Astrocyte (in vitro differentiated cells and primary cell): ENCODE data around the gene OXER1. TPM values are rescaled to one million over a fixed set of nuclear protein-coding genes. Genes with fewer than 3 reads are reported as not detected.

Source experiments
- DNase-seq: peaks from one replicate; pipeline ENCODE4 v3.0.0-alpha.2; 2010; ENCODE audit warnings: low read depth
- FAIRE-seq: peaks from 2 replicates; lab custom pipeline; 2011; peaks lifted over from hg19 to GRCh38; lab: Jason Lieb, UNC
- H2AFZ ChIP-seq: 2 replicates; pipeline ENCODE4 v1.6.0; 2012; ENCODE audit warnings: low read depth, low read length, inconsistent platforms
- H3K27ac ChIP-seq: 2 replicates; pipeline ENCODE4 v1.5.1; 2011; ENCODE audit warnings: low read depth, low read length, inconsistent platforms
- H3K27me3 ChIP-seq: 2 replicates; pipeline ENCODE4 v1.6.0; 2011; ENCODE audit warnings: low read length, inconsistent platforms; ENCODE audit not compliant: insufficient read depth
- H3K36me3 ChIP-seq: 2 replicates; pipeline ENCODE4 v1.5.1; 2011; ENCODE audit warnings: low read length, inconsistent platforms; ENCODE audit not compliant: insufficient read depth
- H3K4me1 ChIP-seq: 2 replicates; pipeline ENCODE4 v1.5.1; 2011; ENCODE audit warnings: low read length, inconsistent platforms; ENCODE audit not compliant: insufficient read depth
- H3K4me2 ChIP-seq: 2 replicates; pipeline ENCODE4 v1.6.0; 2012; ENCODE audit warnings: low read length, inconsistent platforms
- H3K4me3 ChIP-seq: 2 replicates; pipeline ENCODE4 v1.5.1; 2011; ENCODE audit warnings: low read depth, mild to moderate bottlenecking, low read length, inconsistent platforms; ENCODE audit not compliant: insufficient read depth
- H3K79me2 ChIP-seq: 2 replicates; pipeline ENCODE4 v1.6.0; 2012; ENCODE audit warnings: mild to moderate bottlenecking, low read length, inconsistent platforms; ENCODE audit not compliant: insufficient read depth
- H3K9ac ChIP-seq: 2 replicates; pipeline ENCODE4 v1.6.0; 2012; ENCODE audit warnings: mild to moderate bottlenecking, low read length, inconsistent platforms
- H3K9me3 ChIP-seq: 2 replicates; pipeline ENCODE4 v1.5.1; 2012; ENCODE audit warnings: low read depth, mild to moderate bottlenecking, low read length, inconsistent platforms; ENCODE audit not compliant: insufficient read depth
- H4K20me1 ChIP-seq: 2 replicates; pipeline ENCODE4 v1.6.0; 2012; ENCODE audit warnings: low read length, inconsistent platforms; ENCODE audit not compliant: insufficient read depth
- H3K27ac Mint-ChIP-seq: one replicate; pipeline ENCODE4 v1.8.0; 2021; ENCODE audit warnings: mild to moderate bottlenecking, mixed read lengths; ENCODE audit not compliant: unreplicated experiment
- H3K27me3 Mint-ChIP-seq: one replicate; pipeline ENCODE4 v1.8.0; 2021; ENCODE audit warnings: low read depth, mixed read lengths; ENCODE audit not compliant: unreplicated experiment
- H3K36me3 Mint-ChIP-seq: one replicate; pipeline ENCODE4 v1.8.0; 2021; ENCODE audit warnings: low read depth, mixed read lengths; ENCODE audit not compliant: unreplicated experiment
- H3K4me1 Mint-ChIP-seq: one replicate; pipeline ENCODE4 v1.8.0; 2021; ENCODE audit warnings: low read depth, mixed read lengths; ENCODE audit not compliant: unreplicated experiment
- H3K4me3 Mint-ChIP-seq: one replicate; pipeline ENCODE4 v1.8.0; 2021; ENCODE audit warnings: mild to moderate bottlenecking, moderate library complexity, mixed read lengths; ENCODE audit not compliant: unreplicated experiment
- H3K9me3 Mint-ChIP-seq: one replicate; pipeline ENCODE4 v1.8.0; 2021; ENCODE audit warnings: mild to moderate bottlenecking, mixed read lengths; ENCODE audit not compliant: unreplicated experiment
- CTCF ChIP-seq: IDR thresholded peaks from 2 replicates; pipeline ENCODE4 v1.5.1; 2011; ENCODE audit warnings: low read depth, mild to moderate bottlenecking, inconsistent platforms, low read length, moderate library complexity; ENCODE audit not compliant: insufficient read depth
- EZH2 ChIP-seq: IDR thresholded peaks from 2 replicates; pipeline ENCODE4 v1.6.1; 2012; ENCODE audit warnings: mild to moderate bottlenecking, low read length, inconsistent platforms; ENCODE audit not compliant: insufficient read depth
- total RNA-seq: library from RNA; stranded (reverse); gene quantifications from 2 replicates; pipeline ENCODE4 v1.2.1, GENCODE V29; 2021

OXER1 gene
- total RNA-seq, 1 donor from 2014 or later: 0.39 TPM

- H3K4me1 ChIP-seq: no peaks in the 10 kb centered on the region
- H3K27me3 ChIP-seq: no peaks in the 10 kb centered on the region
- H4K20me1 ChIP-seq: no peaks in the 10 kb centered on the region
- no peak overlapping the region for H3K4me3 Mint-ChIP-seq
- no peaks in the 10 kb centered on the region for H3K27me3 Mint-ChIP-seq
- peak; percentile 26 for DNase-seq
- H3K36me3 ChIP-seq: no peaks in the 10 kb centered on the region
- H2AFZ ChIP-seq: no peak overlapping the region
- H3K9me3 ChIP-seq: no peaks in the 10 kb centered on the region
- no peak overlapping the region for H3K4me2 ChIP-seq
- FAIRE-seq: no peak
- peaks cover 24% of the 10 kb centered on the region for H3K36me3 Mint-ChIP-seq
- no peak overlapping the region for H3K4me3 ChIP-seq
- H3K27ac ChIP-seq: no peak overlapping the region
- peaks cover 1% of the 10 kb centered on the region for H3K9me3 Mint-ChIP-seq
- H3K79me2 ChIP-seq: no peaks in the 10 kb centered on the region
- H3K4me1 Mint-ChIP-seq: peaks cover 14% of the 10 kb centered on the region
- H3K27ac Mint-ChIP-seq: no peak overlapping the region
- H3K9ac ChIP-seq: no peak overlapping the region
- TF ChIP-seq CTCF (no peak), EZH2 (no peak)
Observed at GRCh38 chr2:42754021-42754775, 9.7 kb downstream of the OXER1 start.

- H3K9me3 Mint-ChIP-seq: peaks cover 1% of the 10 kb centered on the region
- no peaks in the 10 kb centered on the region for H4K20me1 ChIP-seq
- FAIRE-seq: no peak
- no peak for TF ChIP-seq CTCF
- TF ChIP-seq EZH2: no peak
- no peak overlapping the region for H3K4me3 ChIP-seq
- no peak overlapping the region for H3K9ac ChIP-seq
- H2AFZ ChIP-seq: no peak overlapping the region
- peaks cover 21% of the 10 kb centered on the region for H3K36me3 Mint-ChIP-seq
- no peak overlapping the region for H3K27ac Mint-ChIP-seq
- DNase-seq: no peak
- no peaks in the 10 kb centered on the region for H3K27me3 Mint-ChIP-seq
- no peak overlapping the region for H3K27ac ChIP-seq
- no peaks in the 10 kb centered on the region for H3K36me3 ChIP-seq
- no peaks in the 10 kb centered on the region for H3K27me3 ChIP-seq
- no peak overlapping the region for H3K4me2 ChIP-seq
- no peaks in the 10 kb centered on the region for H3K79me2 ChIP-seq
- no peaks in the 10 kb centered on the region for H3K9me3 ChIP-seq
- no peaks in the 10 kb centered on the region for H3K4me1 ChIP-seq
- peaks cover 14% of the 10 kb centered on the region for H3K4me1 Mint-ChIP-seq
- no peak overlapping the region for H3K4me3 Mint-ChIP-seq
Observed at GRCh38 chr2:42752816-42753813, 10.8 kb downstream of the OXER1 start.
